ENCODE measurements around the gene C2CD5.

DNA sequence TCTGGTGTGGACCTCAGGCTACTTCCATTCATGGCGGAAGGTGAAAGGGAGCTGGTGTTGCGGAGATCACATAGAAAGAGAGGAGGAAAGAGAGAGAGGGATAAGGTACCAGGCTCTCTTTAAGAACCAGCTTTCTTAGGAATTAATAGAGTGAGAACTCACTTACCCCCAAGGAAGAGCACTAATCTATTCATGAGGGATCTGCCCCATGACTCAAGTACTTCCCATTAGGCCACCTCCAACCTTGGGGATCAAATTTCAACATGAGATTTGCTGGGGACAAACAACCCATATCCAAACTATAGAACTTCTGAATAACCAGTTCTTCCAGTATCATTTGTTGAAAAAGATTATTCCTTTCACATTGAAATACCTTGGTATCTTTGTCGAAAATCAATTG is 34.0 kb upstream of the C2CD5 start:
- TF ChIP-seq, protein P1, sequence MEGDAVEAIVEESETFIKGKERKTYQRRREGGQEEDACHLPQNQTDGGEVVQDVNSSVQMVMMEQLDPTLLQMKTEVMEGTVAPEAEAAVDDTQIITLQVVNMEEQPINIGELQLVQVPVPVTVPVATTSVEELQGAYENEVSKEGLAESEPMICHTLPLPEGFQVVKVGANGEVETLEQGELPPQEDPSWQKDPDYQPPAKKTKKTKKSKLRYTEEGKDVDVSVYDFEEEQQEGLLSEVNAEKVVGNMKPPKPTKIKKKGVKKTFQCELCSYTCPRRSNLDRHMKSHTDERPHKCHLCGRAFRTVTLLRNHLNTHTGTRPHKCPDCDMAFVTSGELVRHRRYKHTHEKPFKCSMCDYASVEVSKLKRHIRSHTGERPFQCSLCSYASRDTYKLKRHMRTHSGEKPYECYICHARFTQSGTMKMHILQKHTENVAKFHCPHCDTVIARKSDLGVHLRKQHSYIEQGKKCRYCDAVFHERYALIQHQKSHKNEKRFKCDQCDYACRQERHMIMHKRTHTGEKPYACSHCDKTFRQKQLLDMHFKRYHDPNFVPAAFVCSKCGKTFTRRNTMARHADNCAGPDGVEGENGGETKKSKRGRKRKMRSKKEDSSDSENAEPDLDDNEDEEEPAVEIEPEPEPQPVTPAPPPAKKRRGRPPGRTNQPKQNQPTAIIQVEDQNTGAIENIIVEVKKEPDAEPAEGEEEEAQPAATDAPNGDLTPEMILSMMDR (IDR thresholded peaks at IDR 0.05), result no peak
- TF ChIP-seq POLR2A (IDR thresholded peaks at IDR 0.05), result no peak
- TF ChIP-seq POLR2AphosphoS5 (IDR thresholded peaks at IDR 0.05), result no peak

Measured in prostate gland (tissue), 2 donors.